A673 (cell line): Measurements from ENCODE around the gene ITPKC.

Experiments
- CTCF ChIP-seq: fragments of 300-800, 200-600 bp; sonication (generic); conservative IDR thresholded peaks from 2 replicates; pipeline ENCODE4 v1.5.1; 2017; ENCODE audit warnings: low read depth, mild to moderate bottlenecking, antibody characterized with exemption, low read length, moderate library complexity, mixed read lengths
- EZH2 ChIP-seq: fragments of 200-600 bp; sonication (generic); IDR thresholded peaks from 2 replicates; pipeline ENCODE4 v1.6.1; 2017; ENCODE audit warnings: borderline replicate concordance, low read depth, mild to moderate bottlenecking, mixed read lengths, antibody characterized with exemption, low read length; ENCODE audit not compliant: poor library complexity, severe bottlenecking

- TF ChIP-seq EZH2 (no peak), CTCF (no peak)
Measured at GRCh38 chr19:40705362-40705651, 11.6 kb upstream of the ITPKC start.
